Left lung (tissue), 10 donors: ENCODE results near the gene HOXA5. TPM values are rescaled to one million over a fixed set of nuclear protein-coding genes. Genes with fewer than 3 reads are reported as not detected.

ENCODE experiments used
- ATAC-seq: fragments of 200-7000 bp; cut with Tn5 transposase; one replicate; pipeline ENCODE4 v1.9.1; 2020; ENCODE audit warnings: moderate library complexity
- DNase-seq, 4 donors: peaks; one replicate each; pipeline ENCODE4 v3.0.0-alpha.2; 2013 to 2020
- H3K27ac ChIP-seq, 2 donors: fragments of 200-600 bp; sonication (generic) in 1 of 2; one replicate each; pipeline versions ENCODE4 v1.5.0 to v1.8.0; 2020 to 2021
- H3K27me3 ChIP-seq, 2 donors: fragments of 200-600 bp; sonication (generic) in 1 of 2; one replicate each; pipeline versions ENCODE4 v1.5.0 to v1.8.0; 2020 to 2021
- H3K36me3 ChIP-seq, 2 donors: fragments of 200-600 bp; sonication (generic) in 1 of 2; one replicate each; pipeline versions ENCODE4 v1.5.0 to v1.8.0; 2020 to 2021
- H3K4me1 ChIP-seq, 2 donors: fragments of 200-600 bp; one replicate each; pipeline ENCODE4 v1.8.0; 2021
- H3K4me3 ChIP-seq, 2 donors: fragments of 200-600 bp; sonication (generic) in 1 of 2; one replicate each; pipeline versions ENCODE4 v1.5.0 to v1.8.0; 2020 to 2021; ENCODE audit warnings: mild to moderate bottlenecking in 1 of 2
- H3K9me3 ChIP-seq, 2 donors: fragments of 200-600 bp; sonication (generic) in 1 of 2; one replicate each; pipeline versions ENCODE4 v1.5.0 to v1.8.0; 2020 to 2021
- intact Hi-C, 2 donors: fragments of 100-400 bp; cut with DNase I; formaldehyde crosslinking; loops; one replicate each; pipeline versions ENCODE4 v1.11.2 to v1.14.2; 2022
- polyA plus RNA-seq, 6 donors: library from polyadenylated mRNA; unstranded; fragments of 120-200 nt; gene quantifications; one replicate each; pipeline ENCODE4 v1.2.1, GENCODE V29; 2013; ENCODE audit not compliant: insufficient read length in 6 of 6
- total RNA-seq, 2 donors: library from RNA; stranded (reverse); fragmentation: NEBNext Ultra II Directional; extraction: Animal tissue kit (Norgen Biotek cat#: 25700); gene quantifications; one replicate each; pipeline ENCODE4 v1.2.1, GENCODE V29; 2021
- TF ChIP-seq, protein P1 (sequence below), 2 donors: fragments of 200-600 bp; sonication (generic) in 1 of 2; IDR thresholded peaks; one replicate each; pipeline versions ENCODE4 v1.5.0 to v1.8.0; 2021; ENCODE audit warnings: antibody characterized with exemption in 2 of 2
- donor health status: DM: no; HTN: yes; CAD: no.
- donor health status: DM: no; HTN: no; CAD: no.

Gene HOXA5
- total and polyA plus RNA-seq, 8 donors = 16.1 to 94.7 (median 86.1) TPM

DNA sequence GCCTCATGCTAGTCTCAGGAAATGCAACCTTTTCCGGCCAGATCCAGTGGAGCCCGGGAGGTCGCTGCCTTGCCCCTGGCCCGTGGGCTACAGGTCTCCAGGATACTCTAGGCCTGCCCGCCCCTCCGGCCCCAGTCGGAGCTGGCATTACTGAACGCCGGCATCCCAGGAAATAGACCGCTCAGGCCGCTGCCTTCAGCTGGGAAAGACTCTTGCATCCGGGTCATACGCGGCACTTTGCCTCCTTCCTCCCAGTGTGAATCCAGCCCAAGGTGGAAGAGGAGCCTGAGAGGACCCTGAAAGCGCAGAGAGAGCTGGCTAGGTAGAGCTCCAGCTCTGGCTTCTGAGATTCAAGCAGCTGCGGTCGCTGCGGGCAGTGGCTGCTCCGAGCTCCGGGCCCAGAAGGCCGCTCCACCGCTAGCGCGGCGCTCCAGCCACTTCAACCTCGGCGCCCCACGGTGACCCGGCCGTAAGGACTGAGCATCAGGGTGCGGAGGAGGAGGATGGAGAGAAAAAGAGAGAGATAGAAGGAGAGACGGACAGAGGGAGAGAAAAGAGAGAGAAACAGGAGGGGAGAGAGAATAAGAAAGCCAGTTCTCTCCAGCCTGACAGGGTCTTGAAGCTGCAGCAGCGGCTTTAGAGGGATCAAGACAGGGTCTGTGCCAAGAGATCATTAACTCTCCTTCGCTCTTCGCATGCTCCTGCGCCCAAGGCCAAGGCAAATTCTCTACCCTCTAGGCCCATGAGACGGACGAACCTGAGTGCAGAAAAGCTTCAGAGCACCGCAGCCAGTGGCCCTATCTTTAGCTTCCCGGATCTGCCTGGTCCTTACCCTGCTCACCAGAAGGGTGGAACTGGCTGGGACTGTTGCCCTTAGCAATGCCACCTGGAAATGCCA lies 32.4 kb upstream of the HOXA5 start:
- Histone ChIP-seq H3K36me3 (no peaks in the 10 kb centered on the region), H3K9me3 (no peaks in the 10 kb centered on the region), H3K27ac (no peak overlapping the region), H3K4me1 (peaks cover 8 to 43% of the 10 kb centered on the region in 2 donors), H3K4me3 (no peak overlapping the region), H3K27me3 (peaks cover 100% of the 10 kb centered on the region in 2 donors)
- TF ChIP-seq, protein P1, sequence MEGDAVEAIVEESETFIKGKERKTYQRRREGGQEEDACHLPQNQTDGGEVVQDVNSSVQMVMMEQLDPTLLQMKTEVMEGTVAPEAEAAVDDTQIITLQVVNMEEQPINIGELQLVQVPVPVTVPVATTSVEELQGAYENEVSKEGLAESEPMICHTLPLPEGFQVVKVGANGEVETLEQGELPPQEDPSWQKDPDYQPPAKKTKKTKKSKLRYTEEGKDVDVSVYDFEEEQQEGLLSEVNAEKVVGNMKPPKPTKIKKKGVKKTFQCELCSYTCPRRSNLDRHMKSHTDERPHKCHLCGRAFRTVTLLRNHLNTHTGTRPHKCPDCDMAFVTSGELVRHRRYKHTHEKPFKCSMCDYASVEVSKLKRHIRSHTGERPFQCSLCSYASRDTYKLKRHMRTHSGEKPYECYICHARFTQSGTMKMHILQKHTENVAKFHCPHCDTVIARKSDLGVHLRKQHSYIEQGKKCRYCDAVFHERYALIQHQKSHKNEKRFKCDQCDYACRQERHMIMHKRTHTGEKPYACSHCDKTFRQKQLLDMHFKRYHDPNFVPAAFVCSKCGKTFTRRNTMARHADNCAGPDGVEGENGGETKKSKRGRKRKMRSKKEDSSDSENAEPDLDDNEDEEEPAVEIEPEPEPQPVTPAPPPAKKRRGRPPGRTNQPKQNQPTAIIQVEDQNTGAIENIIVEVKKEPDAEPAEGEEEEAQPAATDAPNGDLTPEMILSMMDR (IDR thresholded peaks at IDR 0.05) = no peak
- intact Hi-C loops = no loop called here
- ATAC-seq = no peak
- peak in 2 of 4 donors; percentile 2 to 21 for DNase-seq

DNA sequence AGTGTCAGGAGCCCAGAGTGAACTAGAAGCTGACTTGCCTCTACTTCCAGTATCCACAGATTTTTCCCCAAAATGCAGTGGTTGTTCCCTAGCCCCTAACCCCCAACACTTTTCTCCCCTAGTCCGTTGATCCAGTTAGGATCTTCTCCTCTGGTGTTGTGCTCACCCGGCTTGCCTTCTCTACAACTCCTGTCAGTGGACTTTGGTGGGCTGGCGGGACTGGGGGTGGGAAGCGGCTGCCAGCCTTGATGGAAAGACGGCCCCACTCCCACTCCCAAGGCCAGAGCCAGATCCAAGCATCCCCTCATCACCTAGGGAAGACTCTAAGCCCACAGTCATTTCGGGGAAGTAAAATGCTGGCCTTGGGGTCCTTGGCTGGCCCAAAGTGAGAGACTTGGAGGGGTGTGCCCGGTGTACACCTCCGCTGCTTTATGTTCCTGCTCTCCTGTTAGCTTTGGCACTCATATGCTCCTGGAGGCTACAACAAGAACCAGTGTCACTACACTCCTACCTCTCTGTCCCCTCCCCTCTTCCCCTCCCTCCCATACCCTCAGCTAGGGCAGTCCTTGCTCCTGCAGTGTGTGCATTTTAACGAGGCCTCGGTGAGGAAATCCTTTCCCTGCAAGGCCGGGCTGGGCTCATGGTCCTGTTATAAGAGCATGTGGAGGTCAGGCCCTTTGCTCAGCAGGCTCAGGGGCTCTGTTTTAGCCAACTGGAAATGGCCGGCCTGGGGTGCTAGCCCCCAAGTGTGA lies 31.6 kb upstream of the HOXA5 start:
- Histone ChIP-seq H3K36me3 (no peaks in the 10 kb centered on the region), H3K27me3 (peaks cover 100% of the 10 kb centered on the region in 2 donors), H3K9me3 (no peaks in the 10 kb centered on the region), H3K4me3 (no peak overlapping the region), H3K27ac (no peak overlapping the region), H3K4me1 (peaks cover 6 to 44% of the 10 kb centered on the region in 2 donors)
- intact Hi-C loops = no loop called here
- ATAC-seq (no peak), DNase-seq (peak in 1 of 4 donors; percentile 14)
- TF ChIP-seq, protein P1 (IDR thresholded peaks at IDR 0.05) = no peak

DNA sequence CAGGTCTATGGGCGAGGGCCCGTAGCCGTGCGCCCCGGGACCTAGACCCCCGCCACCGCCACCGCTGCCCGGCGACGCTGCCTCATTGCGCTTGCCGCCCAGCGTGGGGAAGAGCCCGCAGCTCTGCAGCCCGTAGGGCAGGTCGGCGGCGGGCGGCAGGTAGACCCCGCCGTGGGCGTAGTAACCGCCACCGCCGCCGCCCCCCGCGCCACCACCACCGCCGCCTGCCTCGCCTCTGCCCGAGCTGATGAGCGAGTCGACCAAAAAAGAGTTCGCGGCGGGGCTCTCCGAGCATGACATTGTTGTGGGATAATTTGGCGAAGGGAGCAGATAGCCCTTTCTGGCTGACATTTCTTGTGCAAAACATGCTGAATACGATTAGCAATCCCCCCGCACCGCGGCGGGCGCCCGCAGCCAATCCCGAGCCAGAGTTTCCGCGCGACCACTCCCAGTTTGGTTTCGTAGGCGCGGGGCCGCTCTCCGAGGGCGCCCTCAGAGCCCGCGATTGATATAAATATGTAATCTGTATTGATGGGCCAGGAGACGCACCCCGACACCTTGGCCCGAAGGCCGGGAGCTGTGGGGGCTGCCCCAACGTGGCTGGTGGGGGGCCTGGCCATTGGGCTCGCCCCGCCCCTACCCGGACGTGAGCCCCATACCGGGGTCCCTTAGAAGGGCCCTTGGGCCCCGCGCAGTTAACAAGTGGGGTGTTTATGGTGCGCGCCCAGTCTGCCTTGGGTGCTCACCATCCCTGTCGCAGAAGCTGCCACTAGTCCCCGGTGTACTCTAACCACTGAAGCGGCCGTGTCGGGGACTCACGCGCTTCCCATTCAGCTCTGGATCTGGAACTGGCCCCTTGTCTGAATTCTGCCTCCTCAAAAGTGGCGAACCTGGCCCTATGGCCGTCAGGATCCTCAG lies 30.7 kb upstream of the HOXA5 start, which contains the start of gene HOXA10:
Gene HOXA10, minus strand, starts transcription at position 365 of the 918 bp plus-strand sequence. Its CDS starts 14 bp downstream, at position 351.
- Histone ChIP-seq H3K36me3 (no peaks in the 10 kb centered on the region), H3K4me3 (peak within 1 kb of the TSS; percentile 12 to 47), H3K27ac (no peak within 1 kb of the TSS), H3K27me3 (peaks cover 100% of the 10 kb centered on the region in 2 donors), H3K4me1 (peaks cover 0 to 44% of the 10 kb centered on the region in 2 donors), H3K9me3 (no peaks in the 10 kb centered on the region)
- DNase-seq (peak in 1 of 4 donors; percentile 22), ATAC-seq (no peak)
- intact Hi-C loops = no loop called here
- TF ChIP-seq, protein P1 (IDR thresholded peaks at IDR 0.05) = no peak

DNA sequence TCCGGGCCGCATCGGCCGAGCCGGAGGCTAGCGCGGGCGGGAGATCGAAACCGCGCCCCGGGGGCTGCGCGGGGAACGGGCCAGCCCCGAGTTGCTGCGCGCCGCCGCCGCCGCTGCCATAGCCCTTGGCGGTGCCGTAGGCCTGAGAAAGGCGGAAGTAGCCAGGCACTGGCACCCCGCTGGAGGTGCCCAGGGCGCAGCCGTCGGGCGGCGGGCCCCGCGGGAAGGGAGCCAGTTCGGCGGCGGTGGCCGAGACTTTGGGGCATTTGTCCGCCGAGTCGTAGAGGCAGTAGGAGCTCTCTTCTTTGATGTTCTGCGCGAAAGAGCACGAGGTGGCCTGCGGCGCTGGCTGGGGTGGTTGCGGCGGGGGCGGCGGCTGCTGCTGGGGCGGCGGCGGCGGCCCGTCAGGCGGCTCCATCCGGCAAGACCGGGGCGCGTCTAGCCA lies 30.1 kb upstream of the HOXA5 start:
- DNase-seq (peak in 2 of 4 donors; percentile 43 to 92), ATAC-seq (peak; percentile 69)
- H3K36me3 ChIP-seq = no peaks in the 10 kb centered on the region
- intact Hi-C loops = no loop called here
- peaks cover 100% of the 10 kb centered on the region in 2 donors for H3K27me3 ChIP-seq
- peak overlapping the region; percentile 12 to 47 for H3K4me3 ChIP-seq
- no peak overlapping the region for H3K27ac ChIP-seq
- H3K4me1 ChIP-seq = peaks cover 0 to 46% of the 10 kb centered on the region in 2 donors
- TF ChIP-seq, protein P1 (IDR thresholded peaks at IDR 0.05) = no peak
- no peaks in the 10 kb centered on the region for H3K9me3 ChIP-seq
